Measurements from ENCODE around the gene OR2T6. TPM values are rescaled to one million over a fixed set of nuclear protein-coding genes. Genes with fewer than 3 reads are reported as not detected.

Gene OR2T6
- total RNA-seq, 1 donor from 2014 or later: not detected

- Mint-ChIP-seq H3K4me1 (ENCODE audit: low read depth) (no peaks in the 10 kb centered on the region), H3K36me3 (ENCODE audit: insufficient read depth) (no peaks in the 10 kb centered on the region), H3K9me3 (ENCODE audit: low read depth) (peaks cover 51% of the 10 kb centered on the region), H3K27me3 (no peaks in the 10 kb centered on the region), H3K27ac (no peak overlapping the region), H3K4me3 (ENCODE audit: low read depth) (no peak overlapping the region)
- TF ChIP-seq CTCF (IDR thresholded peaks at IDR 0.05; ENCODE audit: unreplicated experiment): no peak
- DNase-seq (ENCODE audit: low spot score, unreplicated experiment): no peak
Observed at GRCh38 chr1:248388426-248388825, 12.9 kb downstream of the OR2T6 start.

DNA sequence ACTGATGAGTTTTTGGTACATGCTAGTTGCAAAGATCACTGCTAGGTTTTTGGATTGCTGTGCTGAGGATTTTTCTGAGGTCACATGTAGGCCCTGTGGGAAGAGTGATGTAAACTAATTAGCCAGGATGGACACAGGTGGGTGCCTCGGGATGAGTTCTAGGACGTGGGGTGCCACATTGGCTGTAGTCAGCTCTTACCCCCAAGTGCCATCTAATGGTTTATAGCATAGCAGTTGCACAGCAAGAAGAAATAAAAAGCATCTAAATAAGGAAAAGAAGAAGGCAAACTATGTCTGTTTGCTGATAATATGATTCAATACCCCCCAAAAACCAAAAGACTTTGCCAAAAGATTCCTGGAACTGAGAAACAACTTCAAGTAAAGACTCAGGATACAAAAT lies 17.5 kb downstream of the OR2T6 start:
- Mint-ChIP-seq H3K27ac (no peak overlapping the region), H3K9me3 (ENCODE audit: low read depth) (peaks cover 65% of the 10 kb centered on the region), H3K36me3 (ENCODE audit: insufficient read depth) (peaks cover 3% of the 10 kb centered on the region), H3K4me3 (ENCODE audit: low read depth) (no peak overlapping the region), H3K27me3 (no peaks in the 10 kb centered on the region), H3K4me1 (ENCODE audit: low read depth) (no peaks in the 10 kb centered on the region)
- TF ChIP-seq CTCF (IDR thresholded peaks at IDR 0.05; ENCODE audit: unreplicated experiment): no peak
- DNase-seq (ENCODE audit: low spot score, unreplicated experiment): no peak

GRCh38 chr1:248402748-248403147 lies 27.2 kb downstream of the OR2T6 start, which contains the start of gene OR2T1:
Gene OR2T1, plus strand, starts transcription at chr1:248403048. Its CDS starts 3,100 bp downstream, at chr1:248406148.
- H3K27ac Mint-ChIP-seq: no peak within 1 kb of the TSS
- no peak for TF ChIP-seq CTCF (IDR thresholded peaks at IDR 0.05; ENCODE audit: unreplicated experiment)
- no peaks in the 10 kb centered on the region for H3K27me3 Mint-ChIP-seq
- DNase-seq (ENCODE audit: low spot score, unreplicated experiment): no peak
- peaks cover 5% of the 10 kb centered on the region for H3K36me3 Mint-ChIP-seq (ENCODE audit: insufficient read depth)
- H3K4me3 Mint-ChIP-seq (ENCODE audit: low read depth): no peak within 1 kb of the TSS
- H3K9me3 Mint-ChIP-seq (ENCODE audit: low read depth): peaks cover 44% of the 10 kb centered on the region
- no peaks in the 10 kb centered on the region for H3K4me1 Mint-ChIP-seq (ENCODE audit: low read depth)

DNA sequence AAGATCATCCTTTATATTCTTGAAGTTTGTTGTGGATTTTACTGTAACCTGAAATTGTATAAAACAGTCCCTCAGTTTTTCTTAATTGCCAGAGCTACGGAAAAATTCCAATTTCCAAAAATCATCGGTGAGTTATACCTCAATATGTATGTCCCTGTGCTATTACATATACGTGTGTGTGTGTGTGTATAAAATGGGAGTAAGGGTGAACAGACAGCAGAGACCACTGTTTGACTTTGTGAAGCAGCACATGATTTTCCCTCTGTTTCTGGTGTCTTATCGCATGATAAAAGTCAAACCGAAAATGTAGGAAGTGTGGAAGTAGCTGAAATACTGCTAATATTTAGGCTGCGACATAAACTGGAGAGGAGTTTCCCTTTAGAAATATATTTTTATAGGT lies 28.5 kb downstream of the OR2T6 start:
- TF ChIP-seq CTCF (IDR thresholded peaks at IDR 0.05; ENCODE audit: unreplicated experiment): no peak
- H3K27me3 Mint-ChIP-seq: no peaks in the 10 kb centered on the region
- H3K27ac Mint-ChIP-seq: no peak overlapping the region
- peaks cover 5% of the 10 kb centered on the region for H3K36me3 Mint-ChIP-seq (ENCODE audit: insufficient read depth)
- H3K4me3 Mint-ChIP-seq (ENCODE audit: low read depth): no peak overlapping the region
- H3K4me1 Mint-ChIP-seq (ENCODE audit: low read depth): no peaks in the 10 kb centered on the region
- H3K9me3 Mint-ChIP-seq (ENCODE audit: low read depth): peaks cover 43% of the 10 kb centered on the region
- no peak for DNase-seq (ENCODE audit: low spot score, unreplicated experiment)

DNA sequence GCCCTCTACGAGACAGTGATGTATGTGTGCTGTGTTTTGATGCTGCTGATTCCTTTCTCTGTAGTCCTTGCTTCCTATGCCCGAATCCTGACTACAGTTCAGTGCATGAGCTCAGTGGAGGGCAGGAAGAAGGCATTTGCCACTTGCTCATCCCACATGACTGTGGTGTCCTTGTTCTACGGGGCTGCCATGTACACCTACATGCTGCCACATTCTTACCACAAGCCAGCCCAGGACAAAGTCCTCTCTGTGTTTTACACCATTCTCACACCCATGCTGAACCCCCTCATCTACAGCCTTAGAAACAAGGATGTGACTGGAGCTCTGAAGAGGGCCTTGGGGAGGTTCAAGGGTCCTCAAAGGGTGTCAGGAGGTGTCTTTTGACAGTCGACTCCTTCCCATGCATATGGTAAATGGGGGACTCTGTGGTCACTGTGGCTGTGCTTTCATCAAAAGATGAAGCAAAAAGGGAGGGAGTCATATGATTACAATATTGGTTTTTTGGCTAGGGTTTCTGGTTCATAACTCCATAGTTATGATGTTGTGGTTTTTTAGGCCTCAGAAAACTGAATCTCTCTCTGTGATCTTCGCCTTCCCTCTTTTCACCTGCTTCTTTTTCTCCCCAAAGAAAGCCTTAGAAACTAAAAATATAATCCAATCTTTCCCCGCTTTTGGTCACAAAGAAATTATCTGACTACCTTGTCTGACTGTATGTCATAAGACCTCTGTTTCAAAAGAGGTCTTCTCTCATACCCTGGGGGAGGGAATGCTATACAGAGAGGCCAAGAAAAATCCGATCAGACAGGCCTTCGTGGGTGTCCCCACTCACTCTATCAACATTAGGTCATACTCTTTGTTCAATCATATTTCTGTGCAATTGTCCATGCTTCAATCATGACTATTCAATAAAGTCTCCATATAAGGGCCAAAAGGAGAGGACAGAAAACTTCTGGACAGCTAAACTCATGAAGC lies 31.5 kb downstream of the OR2T6 start:
- H3K4me3 Mint-ChIP-seq (ENCODE audit: low read depth): no peak overlapping the region
- no peaks in the 10 kb centered on the region for H3K4me1 Mint-ChIP-seq (ENCODE audit: low read depth)
- H3K27ac Mint-ChIP-seq: no peak overlapping the region
- no peaks in the 10 kb centered on the region for H3K27me3 Mint-ChIP-seq
- H3K9me3 Mint-ChIP-seq (ENCODE audit: low read depth): peaks cover 49% of the 10 kb centered on the region
- no peak for DNase-seq (ENCODE audit: low spot score, unreplicated experiment)
- TF ChIP-seq CTCF (IDR thresholded peaks at IDR 0.05; ENCODE audit: unreplicated experiment): no peak
- peaks cover 5% of the 10 kb centered on the region for H3K36me3 Mint-ChIP-seq (ENCODE audit: insufficient read depth)
